ENCODE data around the gene ZNF133. TPM values are rescaled to one million over a fixed set of nuclear protein-coding genes. Genes with fewer than 3 reads are reported as not detected.
"Not testable (repeated sequence)": the region's sequence is repeated elsewhere in the genome, so short reads cannot be mapped to it uniquely, and the experiment has no call there.

The ZNF133 gene
- polyA plus RNA-seq, 1 donor from 2014 or later = 71.2 TPM

DNA sequence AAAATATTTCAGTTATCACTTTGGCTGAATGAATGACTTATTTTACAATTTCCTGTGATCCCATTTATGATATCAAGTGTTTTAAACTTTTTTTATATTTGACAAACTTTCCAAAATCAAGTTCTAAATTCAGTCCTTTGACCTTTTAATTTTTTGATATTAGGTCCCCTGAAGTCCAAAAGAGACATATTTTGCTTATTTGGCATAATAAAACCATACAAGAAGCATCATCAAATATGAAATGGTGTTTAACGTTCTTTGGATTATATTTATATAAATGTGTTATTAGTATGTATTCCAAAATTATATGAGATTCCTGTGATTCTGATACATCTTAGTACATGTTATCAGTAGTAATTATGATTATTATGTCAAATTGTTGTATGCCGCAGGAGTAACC is 38.7 kb downstream of the ZNF133 start:
- Histone ChIP-seq H3K36me3 (ENCODE audit: insufficient read depth, low read length) (no peaks in the 10 kb centered on the region), H3K27ac (ENCODE audit: low read length) (no peak overlapping the region), H3K4me3 (ENCODE audit: low read length) (no peak overlapping the region), H4K20me1 (ENCODE audit: insufficient read depth) (no peaks in the 10 kb centered on the region), H3F3A (ENCODE audit: insufficient read depth, low read length, poor library complexity, severe bottlenecking) (no peaks in the 10 kb centered on the region), H3K9me3 (ENCODE audit: low read length) (no peaks in the 10 kb centered on the region), H3K27me3 (ENCODE audit: insufficient read depth, low read depth, low read length) (no peaks in the 10 kb centered on the region), H3K9me2 (ENCODE audit: insufficient read depth, low read length) (no peaks in the 10 kb centered on the region), H3K4me2 (ENCODE audit: low read length) (no peak overlapping the region), H3K9ac (ENCODE audit: low read length) (no peak overlapping the region), H3K79me2 (replicated peaks; ENCODE audit: insufficient read depth, low read length) (no peaks in the 10 kb centered on the region), H2AFZ (ENCODE audit: low read depth, low read length) (no peak overlapping the region)
- TF ChIP-seq TAF1 (IDR thresholded peaks at IDR 0.05; ENCODE audit: low read depth) (no peak), EP300 (conservative IDR thresholded peaks at IDR 0.05; ENCODE audit: poor library complexity, severe bottlenecking) (no peak), MXI1 (conservative IDR thresholded peaks at IDR 0.05; ENCODE audit: poor library complexity, severe bottlenecking) (no peak), EZH2 (IDR thresholded peaks at IDR 0.05; ENCODE audit: borderline replicate concordance, insufficient read depth, low read length, poor library complexity, severe bottlenecking) (no peak), SMC3 (conservative IDR thresholded peaks at IDR 0.05; ENCODE audit: poor library complexity) (no peak), POLR2AphosphoS5 (IDR thresholded peaks at IDR 0.05) (no peak), RAD21 (conservative IDR thresholded peaks at IDR 0.05) (no peak)
- TF ChIP-seq, protein P1, sequence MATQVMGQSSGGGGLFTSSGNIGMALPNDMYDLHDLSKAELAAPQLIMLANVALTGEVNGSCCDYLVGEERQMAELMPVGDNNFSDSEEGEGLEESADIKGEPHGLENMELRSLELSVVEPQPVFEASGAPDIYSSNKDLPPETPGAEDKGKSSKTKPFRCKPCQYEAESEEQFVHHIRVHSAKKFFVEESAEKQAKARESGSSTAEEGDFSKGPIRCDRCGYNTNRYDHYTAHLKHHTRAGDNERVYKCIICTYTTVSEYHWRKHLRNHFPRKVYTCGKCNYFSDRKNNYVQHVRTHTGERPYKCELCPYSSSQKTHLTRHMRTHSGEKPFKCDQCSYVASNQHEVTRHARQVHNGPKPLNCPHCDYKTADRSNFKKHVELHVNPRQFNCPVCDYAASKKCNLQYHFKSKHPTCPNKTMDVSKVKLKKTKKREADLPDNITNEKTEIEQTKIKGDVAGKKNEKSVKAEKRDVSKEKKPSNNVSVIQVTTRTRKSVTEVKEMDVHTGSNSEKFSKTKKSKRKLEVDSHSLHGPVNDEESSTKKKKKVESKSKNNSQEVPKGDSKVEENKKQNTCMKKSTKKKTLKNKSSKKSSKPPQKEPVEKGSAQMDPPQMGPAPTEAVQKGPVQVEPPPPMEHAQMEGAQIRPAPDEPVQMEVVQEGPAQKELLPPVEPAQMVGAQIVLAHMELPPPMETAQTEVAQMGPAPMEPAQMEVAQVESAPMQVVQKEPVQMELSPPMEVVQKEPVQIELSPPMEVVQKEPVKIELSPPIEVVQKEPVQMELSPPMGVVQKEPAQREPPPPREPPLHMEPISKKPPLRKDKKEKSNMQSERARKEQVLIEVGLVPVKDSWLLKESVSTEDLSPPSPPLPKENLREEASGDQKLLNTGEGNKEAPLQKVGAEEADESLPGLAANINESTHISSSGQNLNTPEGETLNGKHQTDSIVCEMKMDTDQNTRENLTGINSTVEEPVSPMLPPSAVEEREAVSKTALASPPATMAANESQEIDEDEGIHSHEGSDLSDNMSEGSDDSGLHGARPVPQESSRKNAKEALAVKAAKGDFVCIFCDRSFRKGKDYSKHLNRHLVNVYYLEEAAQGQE (IDR thresholded peaks at IDR 0.05; ENCODE audit: borderline replicate concordance) = no peak
- TF ChIP-seq, protein P2, sequence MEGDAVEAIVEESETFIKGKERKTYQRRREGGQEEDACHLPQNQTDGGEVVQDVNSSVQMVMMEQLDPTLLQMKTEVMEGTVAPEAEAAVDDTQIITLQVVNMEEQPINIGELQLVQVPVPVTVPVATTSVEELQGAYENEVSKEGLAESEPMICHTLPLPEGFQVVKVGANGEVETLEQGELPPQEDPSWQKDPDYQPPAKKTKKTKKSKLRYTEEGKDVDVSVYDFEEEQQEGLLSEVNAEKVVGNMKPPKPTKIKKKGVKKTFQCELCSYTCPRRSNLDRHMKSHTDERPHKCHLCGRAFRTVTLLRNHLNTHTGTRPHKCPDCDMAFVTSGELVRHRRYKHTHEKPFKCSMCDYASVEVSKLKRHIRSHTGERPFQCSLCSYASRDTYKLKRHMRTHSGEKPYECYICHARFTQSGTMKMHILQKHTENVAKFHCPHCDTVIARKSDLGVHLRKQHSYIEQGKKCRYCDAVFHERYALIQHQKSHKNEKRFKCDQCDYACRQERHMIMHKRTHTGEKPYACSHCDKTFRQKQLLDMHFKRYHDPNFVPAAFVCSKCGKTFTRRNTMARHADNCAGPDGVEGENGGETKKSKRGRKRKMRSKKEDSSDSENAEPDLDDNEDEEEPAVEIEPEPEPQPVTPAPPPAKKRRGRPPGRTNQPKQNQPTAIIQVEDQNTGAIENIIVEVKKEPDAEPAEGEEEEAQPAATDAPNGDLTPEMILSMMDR (IDR thresholded peaks at IDR 0.05; ENCODE audit: poor library complexity, severe bottlenecking) = no peak

- Histone ChIP-seq H3F3A (ENCODE audit: insufficient read depth, low read length, poor library complexity, severe bottlenecking) (no peaks in the 10 kb centered on the region), H3K79me2 (replicated peaks; ENCODE audit: insufficient read depth, low read length) (no peaks in the 10 kb centered on the region), H3K27me3 (ENCODE audit: insufficient read depth, low read depth, low read length) (no peaks in the 10 kb centered on the region), H3K36me3 (ENCODE audit: insufficient read depth, low read length) (no peaks in the 10 kb centered on the region), H3K9me3 (ENCODE audit: low read length) (no peaks in the 10 kb centered on the region), H3K4me3 (ENCODE audit: low read length) (no peak overlapping the region), H3K9ac (ENCODE audit: low read length) (no peak overlapping the region), H2AFZ (ENCODE audit: low read depth, low read length) (no peak overlapping the region), H4K20me1 (ENCODE audit: insufficient read depth) (no peaks in the 10 kb centered on the region), H3K9me2 (ENCODE audit: insufficient read depth, low read length) (no peaks in the 10 kb centered on the region), H3K27ac (ENCODE audit: low read length) (no peak overlapping the region), H3K4me2 (ENCODE audit: low read length) (no peak overlapping the region)
- no peak for TF ChIP-seq EP300 (conservative IDR thresholded peaks at IDR 0.05; ENCODE audit: poor library complexity, severe bottlenecking)
- no peak for TF ChIP-seq MXI1 (conservative IDR thresholded peaks at IDR 0.05; ENCODE audit: poor library complexity, severe bottlenecking)
- TF ChIP-seq TAF1 (IDR thresholded peaks at IDR 0.05; ENCODE audit: low read depth) = no peak
- TF ChIP-seq POLR2AphosphoS5 (IDR thresholded peaks at IDR 0.05) = no peak
- no peak for TF ChIP-seq RAD21 (conservative IDR thresholded peaks at IDR 0.05)
- no peak for TF ChIP-seq EZH2 (IDR thresholded peaks at IDR 0.05; ENCODE audit: borderline replicate concordance, insufficient read depth, low read length, poor library complexity, severe bottlenecking)
- TF ChIP-seq, protein P1 (IDR thresholded peaks at IDR 0.05; ENCODE audit: borderline replicate concordance) = no peak
- TF ChIP-seq, protein P2 (IDR thresholded peaks at IDR 0.05; ENCODE audit: poor library complexity, severe bottlenecking) = no peak
- TF ChIP-seq SMC3 (conservative IDR thresholded peaks at IDR 0.05; ENCODE audit: poor library complexity) = no peak
Measured at GRCh38 chr20:18331694-18332093, 43.4 kb downstream of the ZNF133 start.

DNA sequence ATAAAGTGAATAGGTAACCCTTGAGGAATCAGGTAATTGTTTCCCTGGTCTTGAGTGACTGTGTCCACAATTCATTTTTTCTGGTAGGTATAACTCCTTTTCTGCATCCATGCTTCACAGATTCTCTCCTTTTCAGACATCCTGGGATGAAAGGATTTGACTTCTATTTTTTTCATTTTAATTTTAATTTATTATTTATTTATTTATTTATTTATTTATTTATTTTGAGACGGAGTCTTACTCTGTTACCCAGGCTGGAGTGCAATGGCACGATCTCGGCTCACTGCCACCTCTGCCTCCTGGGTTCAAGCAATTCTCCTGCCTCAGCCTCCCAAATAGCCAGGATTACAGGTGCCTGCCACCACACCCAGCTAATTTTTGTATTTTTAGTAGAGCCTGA is 61.4 kb downstream of the ZNF133 start:
- H3K4me2 ChIP-seq (ENCODE audit: low read length); H3K27me3 ChIP-seq (ENCODE audit: insufficient read depth, low read depth, low read length); H3K9ac ChIP-seq (ENCODE audit: low read length); H2AFZ ChIP-seq (ENCODE audit: low read depth, low read length); H4K20me1 ChIP-seq (ENCODE audit: insufficient read depth); H3F3A ChIP-seq (ENCODE audit: insufficient read depth, low read length, poor library complexity, severe bottlenecking); H3K79me2 ChIP-seq (replicated peaks; ENCODE audit: insufficient read depth, low read length); H3K9me2 ChIP-seq (ENCODE audit: insufficient read depth, low read length); H3K36me3 ChIP-seq (ENCODE audit: insufficient read depth, low read length); H3K27ac ChIP-seq (ENCODE audit: low read length); H3K4me3 ChIP-seq (ENCODE audit: low read length); H3K9me3 ChIP-seq (ENCODE audit: low read length): not testable (repeated sequence)

All from neural cell (in vitro differentiated cells).